Nucleus accumbens (tissue), 56 donors: Measurements from ENCODE around the gene KLHL26.
A peak's percentile ranks its signal among the peaks of the same experiment; 100 is the strongest.

Source experiments
- DNase-seq, 56 donors: peaks; one replicate each; lab custom pipeline; 2025; lab: John Stamatoyannopoulos, UW

Gene KLHL26

DNA sequence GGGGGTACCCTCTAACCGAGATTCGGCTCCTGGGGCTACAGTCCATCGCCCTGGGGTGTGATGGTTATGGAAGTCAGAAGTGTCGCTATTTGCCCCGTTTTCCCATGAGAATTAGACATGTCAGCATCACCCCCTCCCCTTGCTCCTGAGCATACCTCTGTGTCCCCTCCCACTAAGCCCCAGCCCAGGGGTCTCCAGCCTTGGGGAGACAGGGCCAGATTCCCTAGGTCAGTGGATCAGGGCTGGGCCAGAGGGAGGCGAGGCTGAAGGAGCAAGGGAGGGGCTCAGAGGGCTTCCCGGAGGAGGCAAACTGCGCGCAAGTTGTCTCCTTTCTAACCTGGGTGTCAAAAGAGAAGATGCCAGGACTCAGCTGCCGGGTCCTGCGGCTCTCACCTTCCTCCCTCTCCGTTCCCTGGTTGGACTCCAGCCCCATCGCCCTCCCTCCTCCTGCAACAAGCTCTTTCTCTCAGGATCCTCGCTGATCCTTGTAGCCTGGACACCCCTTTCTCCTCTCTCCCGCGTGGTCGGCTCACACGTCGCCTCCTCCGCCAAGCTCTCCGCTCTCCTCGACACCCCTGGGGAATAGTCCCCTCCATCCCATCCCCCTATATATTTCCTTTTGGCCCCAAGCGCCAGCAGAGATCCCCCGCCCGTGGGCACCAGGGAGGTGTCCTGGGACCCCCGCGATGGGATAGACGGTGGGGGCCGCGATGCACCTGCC, 24.6 kb upstream of the KLHL26 start:
- DNase-seq: peak in 4 of 56 donors; percentile 26 to 48 (median 46)

DNA sequence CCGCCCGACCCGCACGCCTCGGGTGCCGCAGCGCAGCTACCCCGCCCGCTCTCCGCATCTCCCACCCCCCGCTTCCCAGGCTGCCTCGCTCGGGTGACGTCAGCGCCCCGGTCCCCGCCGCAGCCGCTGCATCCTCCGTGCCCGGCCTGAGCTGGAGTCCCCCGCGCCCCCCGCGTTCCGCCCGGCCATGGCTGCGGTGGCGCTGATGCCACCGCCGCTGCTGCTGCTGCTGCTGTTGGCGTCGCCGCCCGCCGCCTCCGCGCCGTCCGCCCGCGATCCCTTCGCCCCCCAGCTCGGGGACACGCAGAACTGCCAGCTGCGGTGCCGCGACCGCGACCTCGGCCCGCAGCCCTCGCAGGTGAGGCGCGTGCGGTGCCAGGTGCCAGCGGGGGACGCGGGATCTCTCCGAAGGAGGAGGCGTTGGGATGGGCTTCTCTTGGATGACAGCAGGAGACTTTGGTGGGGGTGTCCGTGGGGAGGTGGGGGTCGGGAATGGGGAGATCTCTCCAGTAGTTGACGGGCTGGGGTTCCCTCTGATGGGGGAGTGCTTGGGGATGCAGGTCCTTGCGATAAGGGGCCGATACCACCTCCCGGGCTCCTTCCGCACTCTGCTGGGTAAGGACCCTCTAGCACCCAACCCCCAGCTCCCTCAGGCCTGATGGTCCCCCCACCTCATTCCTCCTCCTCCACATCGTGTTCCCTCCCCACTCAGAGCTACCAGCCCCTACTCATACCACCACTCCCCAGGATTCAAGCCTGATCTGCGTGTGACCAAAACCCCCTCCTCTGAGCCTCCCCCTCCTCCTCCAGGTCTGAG, 23.8 kb upstream of the KLHL26 start, which contains the start of gene TMEM59L:
Gene TMEM59L (plus strand): TSS at position 99 of the 817 bp plus-strand sequence. CDS start 89 bp downstream, at position 188.
- DNase-seq: peak in 50 of 56 donors; percentile 9 to 80 (median 50)

DNA sequence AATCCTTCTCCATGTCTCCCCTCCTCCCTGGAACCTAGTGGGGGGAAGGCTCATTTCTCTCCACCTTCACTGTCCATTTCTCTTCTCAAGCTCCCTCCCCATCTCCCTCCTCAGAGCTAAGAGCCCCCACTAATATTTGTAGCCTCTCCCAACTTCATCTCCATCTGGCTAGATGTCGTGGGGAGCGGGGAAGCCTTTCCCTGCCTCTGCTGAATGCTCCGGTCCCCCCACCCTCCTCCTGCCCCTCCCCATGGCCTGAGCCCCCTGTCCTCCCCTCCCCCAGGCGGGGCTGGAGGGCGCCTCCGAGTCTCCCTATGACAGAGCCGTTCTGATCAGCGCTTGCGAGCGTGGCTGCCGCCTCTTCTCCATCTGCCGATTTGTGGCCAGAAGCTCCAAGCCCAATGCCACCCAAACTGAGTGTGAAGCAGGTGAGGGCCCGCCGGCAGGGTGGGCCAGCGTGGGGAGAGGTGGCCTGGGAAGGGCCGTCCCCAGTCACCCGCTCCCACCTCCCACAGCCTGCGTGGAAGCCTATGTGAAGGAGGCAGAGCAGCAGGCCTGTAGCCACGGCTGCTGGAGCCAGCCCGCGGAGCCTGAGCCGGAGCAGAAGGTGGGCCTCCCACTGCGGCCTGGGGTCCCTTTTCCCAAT, 23.1 kb upstream of the KLHL26 start:
- DNase-seq: peak in 4 of 56 donors; percentile 10 to 34 (median 23)

GRCh38 chr19:18616023-18616422, 20.8 kb upstream of the KLHL26 start:
- DNase-seq: no peak

DNA sequence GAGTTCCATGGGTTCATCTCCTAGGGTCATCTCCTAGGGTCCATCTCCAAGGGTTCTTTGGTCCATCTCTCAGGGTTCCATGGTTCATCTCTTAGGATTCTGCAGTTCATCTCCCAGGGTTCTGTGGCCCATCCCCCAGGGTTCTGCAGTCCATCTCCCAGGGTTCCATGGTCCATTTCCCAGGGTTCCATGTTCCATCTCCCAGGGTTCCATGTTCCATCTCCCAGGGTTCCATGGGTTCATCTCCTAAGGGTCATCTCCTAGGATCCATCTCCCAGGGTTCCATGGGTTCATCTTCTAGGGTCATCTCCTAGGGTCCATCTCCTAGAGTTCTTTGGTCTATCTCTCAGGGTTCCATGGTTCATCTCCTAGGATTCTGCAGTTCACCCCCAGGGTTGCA, 19.3 kb upstream of the KLHL26 start:
- DNase-seq: no peak

DNA sequence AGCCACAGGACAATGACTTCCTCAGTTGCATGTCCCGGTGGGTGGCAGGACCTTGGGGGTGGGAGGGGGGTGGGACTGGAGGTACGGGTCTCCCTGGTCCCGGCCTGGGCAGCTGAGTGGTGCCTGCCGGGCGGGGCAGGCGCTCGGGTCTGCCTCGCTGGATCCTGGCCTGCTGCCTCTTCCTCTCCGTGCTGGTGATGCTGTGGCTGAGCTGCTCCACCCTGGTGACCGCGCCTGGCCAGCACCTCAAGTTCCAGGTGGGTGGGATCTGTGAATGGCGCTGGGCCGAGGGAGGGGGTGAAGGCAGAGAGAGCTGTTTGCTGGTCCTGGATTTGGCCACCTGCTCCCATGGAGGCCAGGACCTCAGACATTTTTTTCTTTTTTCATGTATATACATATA, 18.6 kb upstream of the KLHL26 start:
- no peak for DNase-seq

GRCh38 chr19:18620311-18620710, 16.5 kb upstream of the KLHL26 start:
- DNase-seq: no peak

GRCh38 chr19:18620902-18621301, 15.9 kb upstream of the KLHL26 start:
- no peak for DNase-seq

DNA sequence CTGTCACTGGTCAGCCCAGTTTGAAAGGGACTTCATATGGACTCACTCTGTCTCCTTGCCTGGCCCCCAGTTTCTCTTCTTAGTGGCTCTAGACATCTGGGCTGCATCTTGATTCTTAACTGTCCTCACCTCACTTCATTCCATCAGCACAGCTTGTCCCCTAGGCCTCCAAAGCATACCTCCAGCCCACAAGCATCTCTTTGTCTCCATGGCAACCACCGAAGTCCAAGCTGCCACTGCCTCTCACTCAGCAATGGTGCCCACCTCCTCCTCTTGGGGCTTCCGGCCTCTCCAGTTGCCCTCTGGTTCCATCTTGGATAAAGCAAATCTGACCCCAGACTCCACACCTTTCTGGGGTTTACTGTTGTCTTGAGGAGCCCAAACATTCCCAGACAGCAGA, 9.9 kb upstream of the KLHL26 start:
- no peak for DNase-seq

- DNase-seq: peak in 45 of 56 donors; percentile 15 to 87 (median 50)
Observed at GRCh38 chr19:18629166-18630088, 7.4 kb upstream of the KLHL26 start.

DNA sequence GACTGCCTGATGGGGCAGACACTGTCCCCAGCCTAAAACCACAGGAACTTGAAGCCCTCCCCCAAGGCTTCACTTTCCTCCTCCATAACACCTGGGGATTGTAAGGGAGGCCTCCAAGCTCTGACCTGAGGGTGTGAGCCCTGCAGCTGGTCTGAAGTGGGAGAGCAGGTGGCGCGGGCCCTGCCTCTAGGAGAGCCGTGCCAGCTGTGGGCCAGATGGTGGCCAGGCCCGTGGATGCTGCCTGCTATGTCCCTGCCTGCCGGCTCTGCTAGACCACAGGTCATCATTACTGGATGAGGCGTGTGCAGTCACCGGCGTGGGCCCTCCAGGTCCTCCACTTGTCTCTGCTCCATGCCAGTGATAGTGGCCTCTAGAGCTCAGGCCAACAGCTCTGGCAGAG, 3.5 kb upstream of the KLHL26 start:
- DNase-seq: no peak

GRCh38 chr19:18634612-18635297, 2.1 kb upstream of the KLHL26 start:
- DNase-seq: no peak

DNA sequence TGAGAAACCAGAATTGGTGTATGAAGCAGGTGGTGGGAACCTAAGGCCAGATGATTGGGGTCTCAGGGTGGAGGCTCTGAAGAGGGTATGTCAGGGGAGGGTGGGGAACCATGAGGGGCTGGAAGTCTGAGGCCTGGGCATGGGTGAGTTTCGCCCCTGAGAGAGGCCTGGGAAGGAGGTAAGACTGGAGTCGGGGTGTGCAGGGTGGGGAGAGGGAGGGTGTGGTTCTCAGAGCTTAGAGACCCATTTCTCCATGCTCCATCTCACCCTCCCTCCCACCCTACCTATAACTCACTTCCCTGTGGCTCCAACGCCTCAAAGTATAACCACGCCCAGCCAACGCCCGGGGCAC, 1.0 kb upstream of the KLHL26 start:
- DNase-seq: no peak

- DNase-seq: peak; percentile 65 to 99 (median 95)
Observed at GRCh38 chr19:18636183-18636968, 452 bp upstream of the KLHL26 start.

- DNase-seq: peak in 14 of 56 donors; percentile 9 to 32 (median 16)
Observed at GRCh38 chr19:18637673-18638630, 1.1 kb downstream of the KLHL26 start.

DNA sequence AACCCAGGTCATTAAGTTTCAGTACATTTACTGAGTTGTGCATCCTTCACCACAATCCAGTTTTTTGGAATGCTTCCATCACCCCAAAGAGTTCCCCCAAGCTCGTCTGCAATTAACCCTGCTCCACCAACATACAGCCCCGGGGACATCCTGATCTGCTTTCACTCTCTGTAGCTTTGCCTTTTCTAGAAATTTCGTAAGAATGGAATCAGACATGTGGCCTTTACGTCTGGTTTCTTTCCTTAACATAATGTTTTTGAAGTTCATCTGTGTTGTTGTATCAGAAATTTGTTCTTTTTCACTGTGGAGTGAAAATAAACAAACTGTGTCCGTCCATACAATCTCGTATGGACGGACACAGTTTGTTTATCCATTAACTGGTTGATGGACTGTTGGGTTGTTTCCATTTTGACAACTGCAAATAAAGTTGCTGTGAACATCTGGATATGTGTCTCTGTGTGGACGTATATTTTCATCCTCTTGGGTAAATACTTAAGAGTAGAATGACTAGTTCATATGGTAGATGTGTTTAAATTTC, 2.9 kb downstream of the KLHL26 start:
- DNase-seq: no peak
